BE2C (cell line): ENCODE data around the gene ADAMTSL3.

Experiments
- DNase-seq: peaks from one replicate; pipeline ENCODE4 v3.0.0-alpha.2; 2020
- H3K27me3 ChIP-seq: fragments of 250-450 bp; sonication (Bioruptor Pico); 2 replicates; pipeline ENCODE4 v1.5.1; 2020; ENCODE audit warnings: mild to moderate bottlenecking
- H3K36me3 ChIP-seq: fragments of 250-450 bp; sonication (Bioruptor Pico); 2 replicates; pipeline ENCODE4 v1.5.1; 2020; ENCODE audit warnings: mild to moderate bottlenecking
- H3K4me1 ChIP-seq: fragments of 250-450 bp; sonication (Bioruptor Pico); 2 replicates; pipeline ENCODE4 v1.5.1; 2020
- H3K4me3 ChIP-seq: 2 replicates; pipeline ENCODE4 v1.5.1; 2011; ENCODE audit warnings: low read depth, low read length
- H3K9me3 ChIP-seq: fragments of 250-450 bp; sonication (Bioruptor Pico); 2 replicates; pipeline ENCODE4 v1.5.1; 2020
- TF ChIP-seq, protein P1 (sequence below): IDR thresholded peaks from 2 replicates; pipeline ENCODE4 v1.5.1; 2012; ENCODE audit warnings: mild to moderate bottlenecking, low read depth, low read length

The ADAMTSL3 gene

DNA sequence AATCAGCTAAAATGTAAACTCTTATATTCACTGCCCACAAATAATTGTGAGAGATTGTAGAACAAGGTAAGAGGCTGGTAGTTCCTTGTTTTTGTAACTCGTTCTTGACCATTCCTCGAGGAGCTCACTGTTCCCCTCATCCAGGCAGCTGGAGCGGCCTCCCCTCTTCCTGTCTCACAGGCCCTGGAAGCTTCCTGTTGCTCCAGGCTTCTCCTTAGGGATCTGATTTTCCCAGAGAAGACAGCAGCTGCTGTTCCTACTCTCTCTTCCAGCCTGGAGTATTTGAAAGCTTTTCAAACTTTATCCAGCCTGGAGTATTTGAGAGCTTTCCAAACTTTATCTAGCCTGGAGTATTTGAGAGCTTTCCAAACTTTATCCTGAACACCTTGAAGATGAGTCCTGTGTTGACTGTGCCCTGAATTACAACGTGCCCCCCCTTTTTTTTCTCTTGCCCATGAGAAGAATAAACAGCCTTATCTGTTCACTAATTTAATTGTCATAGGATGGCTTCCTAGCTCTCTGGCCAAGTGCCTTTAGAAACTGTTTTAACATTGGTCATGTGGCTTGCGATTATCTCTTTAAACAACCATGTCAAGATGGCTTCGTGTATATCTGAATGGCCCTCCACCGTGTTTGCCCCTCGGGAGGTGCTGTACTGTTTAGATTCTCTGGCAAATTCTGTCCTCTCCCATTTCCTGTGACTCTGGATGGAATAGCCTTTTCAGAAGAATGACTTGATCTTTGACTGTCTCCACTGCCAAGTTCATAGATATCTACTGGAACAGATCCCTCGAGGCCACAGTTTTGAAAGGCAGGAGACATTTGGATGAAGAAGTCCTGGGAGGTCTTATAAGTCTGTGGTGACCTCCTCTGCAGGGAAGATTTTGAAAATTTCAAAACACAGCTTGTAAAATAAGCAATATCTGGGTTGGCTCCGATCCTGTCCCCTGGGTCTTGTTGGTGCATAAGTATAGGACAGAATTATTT, 4.8 kb downstream of the ADAMTSL3 start:
- H3K9me3 ChIP-seq = 0 out of 2 replicates have a peak, but pooled peaks cover 2% of the 10 kb centered on the region
- H3K4me1 ChIP-seq = peaks cover 8% of the 10 kb centered on the region
- H3K36me3 ChIP-seq = no peaks in the 10 kb centered on the region
- TF ChIP-seq, protein P1, sequence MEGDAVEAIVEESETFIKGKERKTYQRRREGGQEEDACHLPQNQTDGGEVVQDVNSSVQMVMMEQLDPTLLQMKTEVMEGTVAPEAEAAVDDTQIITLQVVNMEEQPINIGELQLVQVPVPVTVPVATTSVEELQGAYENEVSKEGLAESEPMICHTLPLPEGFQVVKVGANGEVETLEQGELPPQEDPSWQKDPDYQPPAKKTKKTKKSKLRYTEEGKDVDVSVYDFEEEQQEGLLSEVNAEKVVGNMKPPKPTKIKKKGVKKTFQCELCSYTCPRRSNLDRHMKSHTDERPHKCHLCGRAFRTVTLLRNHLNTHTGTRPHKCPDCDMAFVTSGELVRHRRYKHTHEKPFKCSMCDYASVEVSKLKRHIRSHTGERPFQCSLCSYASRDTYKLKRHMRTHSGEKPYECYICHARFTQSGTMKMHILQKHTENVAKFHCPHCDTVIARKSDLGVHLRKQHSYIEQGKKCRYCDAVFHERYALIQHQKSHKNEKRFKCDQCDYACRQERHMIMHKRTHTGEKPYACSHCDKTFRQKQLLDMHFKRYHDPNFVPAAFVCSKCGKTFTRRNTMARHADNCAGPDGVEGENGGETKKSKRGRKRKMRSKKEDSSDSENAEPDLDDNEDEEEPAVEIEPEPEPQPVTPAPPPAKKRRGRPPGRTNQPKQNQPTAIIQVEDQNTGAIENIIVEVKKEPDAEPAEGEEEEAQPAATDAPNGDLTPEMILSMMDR = no peak
- H3K27me3 ChIP-seq = peaks cover 18% of the 10 kb centered on the region
- peak; percentile 55 for DNase-seq
- H3K4me3 ChIP-seq = no peak overlapping the region

DNA sequence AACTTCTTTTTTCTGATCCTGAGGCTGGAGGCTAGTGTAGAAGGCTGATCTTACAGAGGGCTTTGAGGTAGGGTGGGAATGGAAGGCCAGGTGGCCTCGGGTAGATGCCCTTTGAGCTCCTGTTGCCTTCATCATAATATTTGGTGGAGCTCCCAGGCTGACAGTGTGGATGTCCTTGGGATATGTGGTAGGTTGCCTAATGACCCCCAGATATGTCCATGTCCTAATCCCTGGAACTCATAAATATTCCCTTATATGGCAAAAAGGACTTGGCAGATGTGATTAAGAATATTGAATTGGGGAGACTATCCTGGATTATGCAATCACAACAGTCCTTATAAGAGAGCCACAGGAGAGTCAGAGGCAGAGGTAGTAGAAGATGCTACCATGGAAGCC, 5.5 kb downstream of the ADAMTSL3 start:
- TF ChIP-seq, protein P1 = no peak
- no peaks in the 10 kb centered on the region for H3K36me3 ChIP-seq
- no peak overlapping the region for H3K4me3 ChIP-seq
- peaks cover 8% of the 10 kb centered on the region for H3K4me1 ChIP-seq
- peaks cover 12% of the 10 kb centered on the region for H3K27me3 ChIP-seq
- 0 out of 2 replicates have a peak, but pooled peaks cover 2% of the 10 kb centered on the region for H3K9me3 ChIP-seq
- no peak for DNase-seq

DNA sequence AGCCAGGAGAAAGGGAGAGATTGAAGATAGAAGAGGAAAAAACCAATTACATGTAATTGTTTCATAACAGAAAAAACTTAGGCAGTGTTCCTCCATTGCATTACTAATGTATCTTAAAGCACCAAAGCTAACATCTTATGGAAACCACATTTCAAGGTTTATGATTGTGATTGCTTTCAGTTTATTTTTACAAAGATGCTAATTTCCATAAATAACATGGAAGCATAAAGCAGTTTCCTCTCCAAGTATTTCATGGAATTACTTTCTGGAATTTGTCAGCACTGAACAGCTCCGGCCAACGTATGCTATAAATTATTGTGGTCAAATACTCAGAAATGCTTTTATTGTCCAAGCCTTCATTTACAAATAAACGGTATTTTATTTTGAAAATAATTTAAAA, 11.6 kb downstream of the ADAMTSL3 start:
- no peaks in the 10 kb centered on the region for H3K36me3 ChIP-seq
- peaks cover 11% of the 10 kb centered on the region for H3K27me3 ChIP-seq
- no peaks in the 10 kb centered on the region for H3K4me1 ChIP-seq
- H3K9me3 ChIP-seq = no peaks in the 10 kb centered on the region
- H3K4me3 ChIP-seq = no peak overlapping the region
- DNase-seq = no peak
- TF ChIP-seq, protein P1 = no peak

DNA sequence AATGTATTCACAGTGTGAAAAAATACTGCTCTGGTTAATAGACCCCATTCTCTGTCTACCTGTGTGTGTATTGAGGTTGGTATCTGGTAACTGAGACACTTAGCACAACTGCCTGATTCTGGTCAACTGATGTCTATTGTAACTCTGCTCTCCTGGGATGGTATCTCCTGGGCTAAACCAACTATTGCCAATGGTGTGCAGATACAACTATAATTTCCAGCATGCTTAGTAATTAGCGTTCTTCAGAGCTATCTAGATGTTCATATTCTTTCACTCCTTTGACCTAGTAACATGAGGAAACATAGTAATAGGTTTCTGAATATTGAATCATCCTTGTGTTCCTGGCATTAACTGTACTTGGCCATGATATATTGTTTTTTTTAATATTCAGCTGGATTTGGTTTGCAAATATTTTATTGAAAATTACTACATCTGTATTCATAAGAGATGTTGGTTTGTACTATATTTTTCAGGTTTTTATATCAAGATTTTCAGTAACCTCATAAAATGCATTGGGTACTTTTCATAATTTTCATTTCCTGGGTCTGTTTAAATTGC, 16.8 kb downstream of the ADAMTSL3 start:
- H3K4me1 ChIP-seq = no peaks in the 10 kb centered on the region
- no peaks in the 10 kb centered on the region for H3K36me3 ChIP-seq
- TF ChIP-seq, protein P1 = no peak
- no peak overlapping the region for H3K4me3 ChIP-seq
- DNase-seq = no peak
- H3K9me3 ChIP-seq = no peaks in the 10 kb centered on the region
- H3K27me3 ChIP-seq = no peaks in the 10 kb centered on the region; the same call in none of the 2 replicates

DNA sequence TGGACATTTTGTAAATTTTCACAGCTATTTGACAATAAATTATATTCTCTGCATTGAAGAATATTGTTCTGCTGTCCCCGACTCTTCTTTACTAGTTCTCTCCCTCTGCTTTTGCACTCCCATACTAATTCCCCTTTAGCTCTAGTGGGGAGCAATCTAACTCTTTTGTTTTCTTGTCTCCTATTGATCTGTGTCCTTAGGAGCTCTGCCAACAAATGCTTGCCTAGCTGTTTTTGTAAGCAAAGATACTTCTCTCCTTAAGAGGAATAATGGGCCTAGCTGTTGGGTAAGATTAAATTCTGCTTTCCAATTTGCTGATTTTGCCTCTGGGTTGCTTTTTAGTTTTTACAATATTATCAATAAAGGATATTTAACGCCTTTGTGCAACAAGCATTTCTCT, 17.7 kb downstream of the ADAMTSL3 start:
- no peak for DNase-seq
- Histone ChIP-seq H3K4me1 (no peaks in the 10 kb centered on the region), H3K27me3 (no peaks in the 10 kb centered on the region; the same call in 1 of the 2 replicates), H3K4me3 (no peak overlapping the region), H3K9me3 (no peaks in the 10 kb centered on the region), H3K36me3 (no peaks in the 10 kb centered on the region)
- TF ChIP-seq, protein P1 = no peak

DNA sequence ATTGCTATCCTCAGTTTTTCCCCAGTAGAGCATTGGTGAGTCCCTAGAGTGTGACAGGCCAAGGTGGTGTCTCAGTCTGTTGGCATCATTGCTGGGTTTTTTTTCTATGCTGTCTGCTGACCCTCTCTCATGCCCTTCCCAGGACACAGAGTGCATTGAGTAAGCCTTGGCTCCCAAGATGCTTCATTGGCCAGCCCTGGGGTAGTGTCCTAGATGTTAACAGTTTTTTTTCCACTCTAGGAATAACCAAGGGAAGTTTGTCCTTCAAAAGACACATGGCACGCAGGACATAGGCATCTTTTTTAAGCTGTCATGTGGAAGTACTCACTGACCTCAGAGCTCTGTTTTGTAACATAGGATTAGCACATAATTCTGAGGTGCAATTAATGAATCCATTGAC, 19.5 kb downstream of the ADAMTSL3 start:
- Histone ChIP-seq H3K4me3 (no peak overlapping the region), H3K27me3 (no peaks in the 10 kb centered on the region; the same call in none of the 2 replicates), H3K36me3 (no peaks in the 10 kb centered on the region), H3K9me3 (no peaks in the 10 kb centered on the region), H3K4me1 (no peaks in the 10 kb centered on the region)
- TF ChIP-seq, protein P1 = no peak
- DNase-seq = no peak
